Cardiac fibroblast (primary cell): ENCODE measurements around the gene B4GALT5.
"Not testable (repeated sequence)": the region's sequence is repeated elsewhere in the genome, so short reads cannot be mapped to it uniquely, and the experiment has no call there.

ENCODE experiments used
- DNase-seq, 2 donors: peaks; one replicate each; pipeline versions ENCODE4 v3.0.0 to v3.0.0-alpha.2; 2010; ENCODE audit warnings: low read depth in 2 of 2
- H3K4me3 ChIP-seq, 2 donors: replicated peaks in 1 of 2; 1 replicate in 1 of 2; 2 replicates in 1 of 2; pipeline ENCODE4 v1.5.1; 2011; ENCODE audit warnings: low read depth in 2 of 2, low read length in 2 of 2, mild to moderate bottlenecking in 2 of 2, moderate library complexity in 1 of 2
- CTCF ChIP-seq: IDR thresholded peaks from one replicate; pipeline ENCODE4 v1.5.1; 2011; ENCODE audit warnings: low read depth, mild to moderate bottlenecking, low read length, inconsistent platforms

The B4GALT5 gene

GRCh38 chr20:49707118-49707517 lies 6.6 kb downstream of the B4GALT5 start:
- no peak for DNase-seq
- TF ChIP-seq CTCF: no peak

GRCh38 chr20:49706630-49707091 lies 7.0 kb downstream of the B4GALT5 start:
- no peak for TF ChIP-seq CTCF
- H3K4me3 ChIP-seq: no peak overlapping the region
- DNase-seq: no peak

More at GRCh38 chr20:49707118-49707517, 6.6 kb downstream of the B4GALT5 start:
- H3K4me3 ChIP-seq: no peak overlapping the region

- not testable (repeated sequence) for DNase-seq, H3K4me3 ChIP-seq
Observed at GRCh38 chr20:49705893-49706292, 7.8 kb downstream of the B4GALT5 start.

GRCh38 chr20:49705358-49705757 lies 8.3 kb downstream of the B4GALT5 start:
- no peak for DNase-seq
- no peak for TF ChIP-seq CTCF
- no peak overlapping the region for H3K4me3 ChIP-seq

GRCh38 chr20:49704932-49705336 lies 8.7 kb downstream of the B4GALT5 start:
- no peak overlapping the region for H3K4me3 ChIP-seq
- TF ChIP-seq CTCF: no peak
- no peak for DNase-seq

- no peak overlapping the region for H3K4me3 ChIP-seq
- no peak for DNase-seq
- TF ChIP-seq CTCF: no peak
Observed at GRCh38 chr20:49701916-49702315, 11.8 kb downstream of the B4GALT5 start.

- TF ChIP-seq CTCF: no peak
- peak; percentile 38 to 64 for DNase-seq
- no peak overlapping the region for H3K4me3 ChIP-seq
Observed at GRCh38 chr20:49701241-49701790, 12.4 kb downstream of the B4GALT5 start.
